ENCODE measurements around the gene ZNF776. TPM values are rescaled to one million over a fixed set of nuclear protein-coding genes. Genes with fewer than 3 reads are reported as not detected.

The ZNF776 gene
- total RNA-seq: 10 to 100 TPM; 12.1 to 14.9 (median 13.3) TPM

DNA sequence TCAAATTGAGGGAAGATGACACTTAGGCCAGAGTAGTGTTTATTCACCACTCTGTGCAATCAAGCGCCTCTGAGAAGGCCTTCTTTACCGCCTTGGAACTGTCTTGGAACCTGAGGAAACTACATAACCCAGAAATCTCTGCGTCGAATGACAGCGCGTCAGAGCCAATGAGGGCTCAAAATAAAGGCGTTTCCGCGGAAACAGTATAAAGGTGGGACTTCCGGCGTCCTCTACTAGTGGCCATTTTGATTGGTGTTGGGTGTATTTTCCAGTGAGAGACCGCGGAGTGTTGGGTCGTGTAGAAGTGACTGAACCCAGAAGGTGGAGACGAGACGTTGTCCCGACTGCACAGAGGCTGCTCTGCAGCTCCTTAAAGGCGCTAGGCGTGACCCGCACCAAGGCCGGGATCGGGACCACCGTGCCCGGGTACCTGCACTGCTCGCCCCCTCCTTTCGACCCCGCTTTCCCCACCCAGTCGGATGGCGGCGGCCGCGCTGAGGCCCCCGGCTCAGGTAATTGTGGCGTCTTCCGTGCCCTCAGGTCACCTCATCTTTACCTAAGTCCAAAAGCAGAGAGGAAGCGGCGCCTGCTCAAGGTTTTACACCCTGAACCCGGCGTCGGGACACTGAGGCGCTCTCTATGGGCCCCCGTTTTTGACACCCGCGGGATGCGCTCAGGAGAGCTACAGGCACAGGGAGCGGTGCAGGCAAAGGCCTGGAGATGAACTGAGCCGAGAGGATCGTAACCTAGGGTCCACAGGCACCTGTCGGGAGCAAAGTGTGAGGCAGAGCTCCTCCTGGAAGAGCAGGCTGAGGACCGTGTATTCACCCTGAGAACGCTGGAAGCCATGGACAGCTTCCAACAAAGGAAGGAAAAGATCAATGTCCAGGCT, at the start of gene ZNF776:
Gene ZNF776, plus strand, starts transcription at position 236 of the 892 bp plus-strand sequence. Its CDS starts 244 bp downstream, at position 480.
- TF ChIP-seq CTCF (IDR thresholded peaks at IDR 0.05): no peak
- TF ChIP-seq POLR2AphosphoS5 (IDR thresholded peaks at IDR 0.05): peak; percentile 31
- no peak for TF ChIP-seq POLR2A (IDR thresholded peaks at IDR 0.05)
- no peak for TF ChIP-seq EP300 (IDR thresholded peaks at IDR 0.05)
- H3K27me3 ChIP-seq: no peaks in the 10 kb centered on the region
- H3K4me3 ChIP-seq: peak within 1 kb of the TSS; percentile 48 to 93
- WGBS, 2 donors (ENCODE audit: low coverage in 1 of 2): 2% methylated on average over 14 to 19 of the region's 51 CpGs
- peak; percentile 98 for ATAC-seq
- H3K36me3 ChIP-seq: peaks cover 7 to 37% of the 10 kb centered on the region in 2 donors
- H3K4me1 ChIP-seq: peaks cover 2 to 29% (median 6%) of the 10 kb centered on the region in 3 donors
- H3K9me3 ChIP-seq: peaks cover 0 to 42% (median 0%) of the 10 kb centered on the region in 3 donors
- peak within 1 kb of the TSS; percentile 10 to 89 (median 84) for H3K27ac ChIP-seq

- ATAC-seq: no peak
- peaks cover 0 to 23% (median 0%) of the 10 kb centered on the region in 3 donors for H3K4me1 ChIP-seq
- TF ChIP-seq POLR2A (IDR thresholded peaks at IDR 0.05): no peak
- TF ChIP-seq CTCF (IDR thresholded peaks at IDR 0.05): no peak
- TF ChIP-seq POLR2AphosphoS5 (IDR thresholded peaks at IDR 0.05): no peak
- TF ChIP-seq EP300 (IDR thresholded peaks at IDR 0.05): no peak
- peaks cover 0 to 86% of the 10 kb centered on the region in 2 donors for H3K36me3 ChIP-seq
- 90 to 92% methylated on average over 2 to 3 of the region's 6 CpGs for WGBS, 2 donors (ENCODE audit: low coverage in 1 of 2)
- H3K27ac ChIP-seq: no peak overlapping the region
- H3K27me3 ChIP-seq: no peaks in the 10 kb centered on the region
- H3K9me3 ChIP-seq: peaks cover 0 to 90% (median 0%) of the 10 kb centered on the region in 3 donors
- H3K4me3 ChIP-seq: no peak overlapping the region
These were observed 45.0 kb upstream of the ZNF776 start for GRCh38 chr19:57701625-57702024.

DNA sequence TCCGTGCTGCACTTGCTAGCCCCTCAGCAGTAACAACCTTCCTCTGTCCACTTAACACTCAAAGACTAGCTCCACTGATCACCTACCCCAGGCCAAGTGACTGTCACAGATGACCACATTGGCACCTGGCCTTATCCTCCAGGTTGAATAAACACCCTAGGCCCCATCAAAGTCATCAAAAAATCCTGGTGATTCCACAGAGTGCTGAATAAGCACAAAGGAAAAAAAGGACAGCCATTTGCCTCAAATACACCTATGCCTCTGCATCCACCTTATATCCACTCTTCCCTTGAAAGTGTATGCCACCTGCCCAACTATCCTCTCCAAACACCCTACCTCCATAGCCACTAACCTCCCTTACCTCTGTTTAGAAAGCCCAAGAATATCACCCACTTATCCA, 40.3 kb upstream of the ZNF776 start:
- Histone ChIP-seq H3K9me3 (peaks cover 0 to 100% (median 0%) of the 10 kb centered on the region in 3 donors), H3K4me1 (peaks cover 0 to 41% (median 0%) of the 10 kb centered on the region in 3 donors), H3K27ac (no peak overlapping the region), H3K4me3 (no peak overlapping the region), H3K27me3 (no peaks in the 10 kb centered on the region), H3K36me3 (peaks cover 0 to 52% of the 10 kb centered on the region in 2 donors)
- 100% methylated on average over 1 of the region's 1 CpG; no CpG with 5 or more reads in 1 of the 2 donors for WGBS, 2 donors (ENCODE audit: low coverage in 1 of 2)
- TF ChIP-seq POLR2A (IDR thresholded peaks at IDR 0.05): no peak
- no peak for TF ChIP-seq CTCF (IDR thresholded peaks at IDR 0.05)
- TF ChIP-seq EP300 (IDR thresholded peaks at IDR 0.05): no peak
- no peak for TF ChIP-seq POLR2AphosphoS5 (IDR thresholded peaks at IDR 0.05)
- ATAC-seq: no peak

- peak within 1 kb of the TSS; percentile 67 to 71 for H3K4me3 ChIP-seq
- peaks cover 0 to 32% of the 10 kb centered on the region in 2 donors for H3K36me3 ChIP-seq
- peak within 1 kb of the TSS; percentile 75 to 92 (median 86) for H3K27ac ChIP-seq
- H3K4me1 ChIP-seq: peaks cover 0 to 41% (median 0%) of the 10 kb centered on the region in 3 donors
- H3K9me3 ChIP-seq: peaks cover 0 to 100% (median 0%) of the 10 kb centered on the region in 3 donors
- H3K27me3 ChIP-seq: no peaks in the 10 kb centered on the region
- 0 to 3% methylated on average over 7 to 12 of the region's 53 CpGs for WGBS, 2 donors (ENCODE audit: low coverage in 1 of 2)
- TF ChIP-seq EP300 (IDR thresholded peaks at IDR 0.05): no peak
- no peak for TF ChIP-seq POLR2A (IDR thresholded peaks at IDR 0.05)
- no peak for TF ChIP-seq POLR2AphosphoS5 (IDR thresholded peaks at IDR 0.05)
- TF ChIP-seq CTCF (IDR thresholded peaks at IDR 0.05): no peak
- ATAC-seq: peak; percentile 79
These were observed 37.8 kb upstream of the ZNF776 start, which contains the start of gene ZNF154 for GRCh38 chr19:57708641-57709361. Gene ZNF154, minus strand, starts transcription at chr19:57709204. Its CDS starts 233 bp downstream, at chr19:57708971.
